Ovary (tissue), 3 donors: ENCODE results near the gene TENT5C.

Experiments used
- CTCF ChIP-seq, 3 donors: fragments of 450-650 bp in 2 of 3; fragments of 200-600 bp in 1 of 3; IDR thresholded peaks; one replicate each; pipeline versions ENCODE4 v1.5.1 to v1.8.0; 2016 to 2022; ENCODE audit warnings: antibody characterized with exemption in 3 of 3, mild to moderate bottlenecking in 1 of 3
- EP300 ChIP-seq: sonication (generic); formaldehyde crosslinking; IDR thresholded peaks from one replicate; pipeline ENCODE4 v1.6.1; 2017; ENCODE audit warnings: antibody characterized with exemption
- POLR2A ChIP-seq: fragments of 450-650 bp; IDR thresholded peaks from one replicate; pipeline ENCODE4 v1.6.1; 2017; ENCODE audit warnings: antibody characterized with exemption, mild to moderate bottlenecking, moderate library complexity
- donor health status: DM: no; HTN: no; CAD: no.

GRCh38 chr1:117565076-117565556 is 40.7 kb upstream of the TENT5C start:
- TF ChIP-seq EP300 (no peak), POLR2A (no peak), CTCF (IDR thresholded peaks at IDR 0.05) (no peak)
